Measurements from ENCODE around the gene LAMA5.
A peak's percentile ranks its signal among the peaks of the same experiment; 100 is the strongest.

The LAMA5 gene

GRCh38 chr20:62325172-62325905 is 41.8 kb downstream of the LAMA5 start:
- Histone ChIP-seq H3K36me3 (ENCODE audit: control insufficient read depth, insufficient read depth, low read length, severe bottlenecking) (peaks cover 10% of the 10 kb centered on the region), H3K4me3 (ENCODE audit: low read length) (no peak overlapping the region), H3K9me3 (ENCODE audit: control insufficient read depth, low read length) (no peaks in the 10 kb centered on the region), H3K27me3 (replicated peaks; ENCODE audit: control insufficient read depth, insufficient read depth, low read length) (no peaks in the 10 kb centered on the region), H3K4me1 (ENCODE audit: control insufficient read depth, insufficient read depth, low read length) (no peaks in the 10 kb centered on the region), H3K9ac (ENCODE audit: low read length) (no peak overlapping the region)
- no peak for DNase-seq (ENCODE audit: low read depth)

- Histone ChIP-seq H3K36me3 (ENCODE audit: control insufficient read depth, insufficient read depth, low read length, severe bottlenecking) (peaks cover 10% of the 10 kb centered on the region), H3K27me3 (replicated peaks; ENCODE audit: control insufficient read depth, insufficient read depth, low read length) (no peaks in the 10 kb centered on the region), H3K9ac (ENCODE audit: low read length) (no peak overlapping the region), H3K4me3 (ENCODE audit: low read length) (no peak overlapping the region), H3K9me3 (ENCODE audit: control insufficient read depth, low read length) (no peaks in the 10 kb centered on the region), H3K4me1 (ENCODE audit: control insufficient read depth, insufficient read depth, low read length) (peaks cover 2% of the 10 kb centered on the region)
- DNase-seq (ENCODE audit: low read depth) = no peak
Observed at GRCh38 chr20:62323980-62324906, 42.9 kb downstream of the LAMA5 start.

- H3K27me3 ChIP-seq (replicated peaks; ENCODE audit: control insufficient read depth, insufficient read depth, low read length) = no peaks in the 10 kb centered on the region
- H3K9ac ChIP-seq (ENCODE audit: low read length) = no peak overlapping the region
- H3K36me3 ChIP-seq (ENCODE audit: control insufficient read depth, insufficient read depth, low read length, severe bottlenecking) = peaks cover 10% of the 10 kb centered on the region
- H3K4me3 ChIP-seq (ENCODE audit: low read length) = no peak overlapping the region
- H3K4me1 ChIP-seq (ENCODE audit: control insufficient read depth, insufficient read depth, low read length) = peaks cover 2% of the 10 kb centered on the region
- no peaks in the 10 kb centered on the region for H3K9me3 ChIP-seq (ENCODE audit: control insufficient read depth, low read length)
- DNase-seq (ENCODE audit: low read depth) = no peak
Observed at GRCh38 chr20:62323146-62323979, 43.7 kb downstream of the LAMA5 start.

- H3K9me3 ChIP-seq (ENCODE audit: control insufficient read depth, low read length) = no peaks in the 10 kb centered on the region
- H3K4me3 ChIP-seq (ENCODE audit: low read length) = no peak overlapping the region
- peaks cover 2% of the 10 kb centered on the region for H3K4me1 ChIP-seq (ENCODE audit: control insufficient read depth, insufficient read depth, low read length)
- no peaks in the 10 kb centered on the region for H3K27me3 ChIP-seq (replicated peaks; ENCODE audit: control insufficient read depth, insufficient read depth, low read length)
- no peak overlapping the region for H3K9ac ChIP-seq (ENCODE audit: low read length)
- DNase-seq (ENCODE audit: low read depth) = no peak
- peaks cover 10% of the 10 kb centered on the region for H3K36me3 ChIP-seq (ENCODE audit: control insufficient read depth, insufficient read depth, low read length, severe bottlenecking)
Observed at GRCh38 chr20:62322492-62323041, 44.5 kb downstream of the LAMA5 start.

- no peak overlapping the region for H3K9ac ChIP-seq (ENCODE audit: low read length)
- peaks cover 5% of the 10 kb centered on the region for H3K36me3 ChIP-seq (ENCODE audit: control insufficient read depth, insufficient read depth, low read length, severe bottlenecking)
- H3K27me3 ChIP-seq (replicated peaks; ENCODE audit: control insufficient read depth, insufficient read depth, low read length) = no peaks in the 10 kb centered on the region
Observed at GRCh38 chr20:62321975-62322374, 45.1 kb downstream of the LAMA5 start.

GRCh38 chr20:62321521-62321948 is 45.6 kb downstream of the LAMA5 start:
- DNase-seq (ENCODE audit: low read depth) = peak; percentile 6

More at GRCh38 chr20:62321975-62322374, 45.1 kb downstream of the LAMA5 start:
- no peak for DNase-seq (ENCODE audit: low read depth)
- Histone ChIP-seq H3K4me3 (ENCODE audit: low read length) (no peak overlapping the region), H3K9me3 (ENCODE audit: control insufficient read depth, low read length) (no peaks in the 10 kb centered on the region), H3K4me1 (ENCODE audit: control insufficient read depth, insufficient read depth, low read length) (peaks cover 2% of the 10 kb centered on the region)

GRCh38 chr20:62320581-62321354 is 46.3 kb downstream of the LAMA5 start:
- DNase-seq (ENCODE audit: low read depth) = peak; percentile 9
- peaks cover 5% of the 10 kb centered on the region for H3K36me3 ChIP-seq (ENCODE audit: control insufficient read depth, insufficient read depth, low read length, severe bottlenecking)
- H3K9me3 ChIP-seq (ENCODE audit: control insufficient read depth, low read length) = no peaks in the 10 kb centered on the region
- H3K9ac ChIP-seq (ENCODE audit: low read length) = no peak overlapping the region
- H3K4me3 ChIP-seq (ENCODE audit: low read length) = no peak overlapping the region
- no peaks in the 10 kb centered on the region for H3K27me3 ChIP-seq (replicated peaks; ENCODE audit: control insufficient read depth, insufficient read depth, low read length)
- H3K4me1 ChIP-seq (ENCODE audit: control insufficient read depth, insufficient read depth, low read length) = peaks cover 2% of the 10 kb centered on the region

More at GRCh38 chr20:62321521-62321948, 45.6 kb downstream of the LAMA5 start:
- Histone ChIP-seq H3K4me1 (ENCODE audit: control insufficient read depth, insufficient read depth, low read length) (peaks cover 2% of the 10 kb centered on the region), H3K9me3 (ENCODE audit: control insufficient read depth, low read length) (no peaks in the 10 kb centered on the region), H3K4me3 (ENCODE audit: low read length) (no peak overlapping the region), H3K36me3 (ENCODE audit: control insufficient read depth, insufficient read depth, low read length, severe bottlenecking) (peaks cover 5% of the 10 kb centered on the region), H3K9ac (ENCODE audit: low read length) (no peak overlapping the region), H3K27me3 (replicated peaks; ENCODE audit: control insufficient read depth, insufficient read depth, low read length) (no peaks in the 10 kb centered on the region)

GRCh38 chr20:62319346-62319909 is 47.7 kb downstream of the LAMA5 start:
- Histone ChIP-seq H3K4me1 (ENCODE audit: control insufficient read depth, insufficient read depth, low read length) (peaks cover 2% of the 10 kb centered on the region), H3K27me3 (replicated peaks; ENCODE audit: control insufficient read depth, insufficient read depth, low read length) (no peaks in the 10 kb centered on the region), H3K9ac (ENCODE audit: low read length) (no peak overlapping the region), H3K9me3 (ENCODE audit: control insufficient read depth, low read length) (no peaks in the 10 kb centered on the region), H3K4me3 (ENCODE audit: low read length) (no peak overlapping the region), H3K36me3 (ENCODE audit: control insufficient read depth, insufficient read depth, low read length, severe bottlenecking) (no peaks in the 10 kb centered on the region)
- no peak for DNase-seq (ENCODE audit: low read depth)

- no peaks in the 10 kb centered on the region for H3K27me3 ChIP-seq (replicated peaks; ENCODE audit: control insufficient read depth, insufficient read depth, low read length)
- H3K36me3 ChIP-seq (ENCODE audit: control insufficient read depth, insufficient read depth, low read length, severe bottlenecking) = no peaks in the 10 kb centered on the region
- no peak overlapping the region for H3K9ac ChIP-seq (ENCODE audit: low read length)
Observed at GRCh38 chr20:62318400-62319345, 48.4 kb downstream of the LAMA5 start.

More at GRCh38 chr20:62318400-62319345, 48.4 kb downstream of the LAMA5 start:
- DNase-seq (ENCODE audit: low read depth) = no peak
- Histone ChIP-seq H3K4me3 (ENCODE audit: low read length) (no peak overlapping the region), H3K9me3 (ENCODE audit: control insufficient read depth, low read length) (no peaks in the 10 kb centered on the region), H3K4me1 (ENCODE audit: control insufficient read depth, insufficient read depth, low read length) (peaks cover 2% of the 10 kb centered on the region)
